Measurements from ENCODE around the gene HABP4. TPM values are rescaled to one million over a fixed set of nuclear protein-coding genes. Genes with fewer than 3 reads are reported as not detected.
A peak's percentile ranks its signal among the peaks of the same experiment; 100 is the strongest.

The HABP4 gene
- total and polyA plus RNA-seq, 11 donors, result 17.8 to 35.7 (median 25.9) TPM

DNA sequence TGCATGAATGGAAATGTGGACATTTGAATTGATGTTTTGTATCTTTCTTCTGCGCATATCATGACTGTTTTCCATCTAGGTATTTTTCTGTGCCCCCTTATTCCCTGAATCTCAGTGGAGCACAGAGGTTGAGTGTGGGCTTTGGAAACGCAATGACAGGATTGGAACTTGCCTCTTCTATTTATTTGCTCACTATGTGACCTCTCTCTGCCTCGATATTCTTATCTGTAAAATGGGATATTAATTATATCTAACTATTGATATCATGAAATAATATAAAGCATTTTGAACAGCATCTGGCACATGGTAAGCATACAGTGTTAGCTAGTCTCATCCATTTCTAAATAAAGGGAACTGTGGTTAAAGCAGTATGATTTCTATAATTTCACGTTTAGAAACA, 26.0 kb downstream of the HABP4 start:
- 89 to 95% (median 91%) methylated on average over 4 of the region's 4 CpGs for WGBS, 4 donors
- H3K36me3 ChIP-seq, result peaks cover 0 to 77% (median 35%) of the 10 kb centered on the region in 9 donors
- ATAC-seq (no peak), DNase-seq (no peak)
- H3K27ac ChIP-seq, result peak overlapping the region in 6 of 12 donors; percentile 6 to 41 (median 34)
- H3K4me3 ChIP-seq, result no peak overlapping the region
- no peaks in the 10 kb centered on the region for H3K27me3 ChIP-seq
- H3K9me3 ChIP-seq, result no peaks in the 10 kb centered on the region
- TF ChIP-seq, protein P1, sequence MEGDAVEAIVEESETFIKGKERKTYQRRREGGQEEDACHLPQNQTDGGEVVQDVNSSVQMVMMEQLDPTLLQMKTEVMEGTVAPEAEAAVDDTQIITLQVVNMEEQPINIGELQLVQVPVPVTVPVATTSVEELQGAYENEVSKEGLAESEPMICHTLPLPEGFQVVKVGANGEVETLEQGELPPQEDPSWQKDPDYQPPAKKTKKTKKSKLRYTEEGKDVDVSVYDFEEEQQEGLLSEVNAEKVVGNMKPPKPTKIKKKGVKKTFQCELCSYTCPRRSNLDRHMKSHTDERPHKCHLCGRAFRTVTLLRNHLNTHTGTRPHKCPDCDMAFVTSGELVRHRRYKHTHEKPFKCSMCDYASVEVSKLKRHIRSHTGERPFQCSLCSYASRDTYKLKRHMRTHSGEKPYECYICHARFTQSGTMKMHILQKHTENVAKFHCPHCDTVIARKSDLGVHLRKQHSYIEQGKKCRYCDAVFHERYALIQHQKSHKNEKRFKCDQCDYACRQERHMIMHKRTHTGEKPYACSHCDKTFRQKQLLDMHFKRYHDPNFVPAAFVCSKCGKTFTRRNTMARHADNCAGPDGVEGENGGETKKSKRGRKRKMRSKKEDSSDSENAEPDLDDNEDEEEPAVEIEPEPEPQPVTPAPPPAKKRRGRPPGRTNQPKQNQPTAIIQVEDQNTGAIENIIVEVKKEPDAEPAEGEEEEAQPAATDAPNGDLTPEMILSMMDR (IDR thresholded peaks at IDR 0.05), result no peak
- no peak for TF ChIP-seq POLR2A (IDR thresholded peaks at IDR 0.05)
- intact Hi-C loops (cut with DNase I), result no loop called here
- H3K4me1 ChIP-seq, result peaks cover 0 to 9% (median 0%) of the 10 kb centered on the region in 12 donors

DNA sequence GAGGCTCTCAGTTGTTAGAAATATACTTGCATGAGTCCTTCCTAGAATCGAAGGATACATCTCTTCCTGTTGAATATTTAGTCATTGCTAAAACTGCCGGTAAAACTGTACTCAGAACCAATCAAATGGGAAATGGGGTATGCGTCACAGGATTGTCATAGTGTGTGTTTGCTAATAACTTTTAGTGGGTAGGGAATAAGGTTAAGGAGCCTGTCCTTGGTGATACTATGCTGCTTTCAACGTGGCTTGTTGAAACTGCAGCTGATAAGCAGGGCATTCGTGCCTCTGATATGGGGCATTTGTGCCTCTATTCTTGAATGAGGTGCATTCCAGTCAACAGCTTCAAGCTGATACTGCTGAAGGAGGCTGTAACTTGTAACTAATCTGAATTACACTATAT, 26.6 kb downstream of the HABP4 start:
- no peak for TF ChIP-seq POLR2A (IDR thresholded peaks at IDR 0.05)
- TF ChIP-seq, protein P1 (IDR thresholded peaks at IDR 0.05), result no peak
- Histone ChIP-seq H3K27ac (peak overlapping the region in 6 of 12 donors; percentile 6 to 41 (median 34)), H3K9me3 (no peaks in the 10 kb centered on the region), H3K27me3 (no peaks in the 10 kb centered on the region), H3K4me3 (no peak overlapping the region), H3K36me3 (peaks cover 0 to 72% (median 30%) of the 10 kb centered on the region in 9 donors), H3K4me1 (peaks cover 0 to 9% (median 0%) of the 10 kb centered on the region in 12 donors)
- no peak for DNase-seq
- 38 to 50% (median 46%) methylated on average over 5 of the region's 5 CpGs for WGBS, 4 donors
- ATAC-seq, result peak; percentile 78 to 95 (median 88)
- intact Hi-C loops (cut with DNase I), result no loop called here

- H3K4me1 ChIP-seq, result peaks cover 0 to 12% (median 0%) of the 10 kb centered on the region in 12 donors
- WGBS, 4 donors, result 65 to 76% (median 66%) methylated on average over 4 of the region's 4 CpGs
- H3K27ac ChIP-seq, result no peak overlapping the region
- ATAC-seq, result no peak
- TF ChIP-seq POLR2A (IDR thresholded peaks at IDR 0.05), result no peak
- TF ChIP-seq, protein P1 (IDR thresholded peaks at IDR 0.05), result no peak
- peaks cover 0 to 50% (median 11%) of the 10 kb centered on the region in 9 donors for H3K36me3 ChIP-seq
- no peak overlapping the region for H3K4me3 ChIP-seq
- DNase-seq, result no peak
- intact Hi-C loops (cut with DNase I), result no loop called here
- H3K27me3 ChIP-seq, result no peaks in the 10 kb centered on the region
- no peaks in the 10 kb centered on the region for H3K9me3 ChIP-seq
Observed at GRCh38 chr9:96478829-96479371, 28.9 kb downstream of the HABP4 start.

DNA sequence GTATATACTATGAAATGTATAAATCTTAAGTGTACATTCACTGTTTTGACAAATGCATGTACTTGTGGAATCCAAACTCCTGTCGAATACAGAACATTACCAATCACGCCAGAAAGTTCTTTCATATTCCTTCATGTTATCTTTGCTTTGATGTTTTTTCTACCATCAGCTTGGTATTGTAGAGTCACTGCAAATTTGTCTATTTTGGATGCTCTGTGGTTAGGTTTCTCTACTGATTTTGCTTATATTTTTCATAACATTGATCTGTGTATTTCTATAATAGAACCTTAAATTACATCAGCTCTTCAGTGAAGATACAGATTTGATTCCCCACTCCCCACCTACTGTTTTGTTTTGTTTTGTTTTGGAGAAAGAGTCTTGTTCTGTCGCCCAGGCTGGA, 30.8 kb downstream of the HABP4 start:
- no peak for DNase-seq

More for the DNA sequence above, 30.8 kb downstream of the HABP4 start:
- Histone ChIP-seq H3K9me3 (no peaks in the 10 kb centered on the region), H3K4me3 (no peak overlapping the region), H3K27me3 (no peaks in the 10 kb centered on the region), H3K4me1 (peaks cover 0 to 19% (median 2%) of the 10 kb centered on the region in 12 donors), H3K36me3 (peaks cover 0 to 49% (median 8%) of the 10 kb centered on the region in 9 donors), H3K27ac (no peak overlapping the region)
- no peak for ATAC-seq
- TF ChIP-seq POLR2A (IDR thresholded peaks at IDR 0.05), result no peak
- TF ChIP-seq, protein P1 (IDR thresholded peaks at IDR 0.05), result no peak
- 98 to 100% (median 99%) methylated on average over 3 of the region's 3 CpGs for WGBS, 4 donors
- intact Hi-C loops (cut with DNase I), result loop anchor here in 1 of 10 donors (10.0 kb wide), 1 partner anchor 134 kb away; the partner anchor contains the start of gene CDC14B

Data from heart left ventricle (tissue), 16 donors.